D341Med (cell line): ENCODE measurements around the gene DMTF1.
"Not testable (repeated sequence)": the region's sequence is repeated elsewhere in the genome, so short reads cannot be mapped to it uniquely, and the experiment has no call there.

Experiments used
- DNase-seq: peaks from one replicate; pipeline ENCODE4 v3.0.0; 2012; ENCODE audit warnings: low spot score

Gene DMTF1

GRCh38 chr7:87152112-87152896, at the start of gene DMTF1:
DMTF1 (plus strand) TSS chr7:87152453; CDS start chr7:87164942, 12,489 bp downstream.
- DNase-seq: peak; percentile 98

- no peak for DNase-seq
Measured at GRCh38 chr7:87105401-87105800, 46.9 kb upstream of the DMTF1 start.

- no peak for DNase-seq
Measured at GRCh38 chr7:87106974-87107612, 45.2 kb upstream of the DMTF1 start.

GRCh38 chr7:87107949-87108776, 44.1 kb upstream of the DMTF1 start:
- DNase-seq: no peak

GRCh38 chr7:87110778-87111177, 41.5 kb upstream of the DMTF1 start:
- DNase-seq: no peak

GRCh38 chr7:87111877-87112276, 40.4 kb upstream of the DMTF1 start:
- DNase-seq: no peak

GRCh38 chr7:87113077-87113476, 39.2 kb upstream of the DMTF1 start:
- no peak for DNase-seq

- not testable (repeated sequence) for DNase-seq
Measured at GRCh38 chr7:87113904-87114303, 38.3 kb upstream of the DMTF1 start.

GRCh38 chr7:87115772-87116171, 36.5 kb upstream of the DMTF1 start:
- not testable (repeated sequence) for DNase-seq

- DNase-seq: no peak
Measured at GRCh38 chr7:87116315-87116714, 35.9 kb upstream of the DMTF1 start.

GRCh38 chr7:87119581-87119980, 32.7 kb upstream of the DMTF1 start:
- no peak for DNase-seq

GRCh38 chr7:87123105-87123504, 29.1 kb upstream of the DMTF1 start:
- no peak for DNase-seq

GRCh38 chr7:87127019-87127418, 25.2 kb upstream of the DMTF1 start:
- no peak for DNase-seq

- DNase-seq: no peak
Measured at GRCh38 chr7:87128861-87129267, 23.4 kb upstream of the DMTF1 start.

- DNase-seq: no peak
Measured at GRCh38 chr7:87129332-87129731, 22.9 kb upstream of the DMTF1 start.

- DNase-seq: no peak
Measured at GRCh38 chr7:87129848-87130247, 22.4 kb upstream of the DMTF1 start.

GRCh38 chr7:87131771-87132170, 20.5 kb upstream of the DMTF1 start:
- no peak for DNase-seq

- no peak for DNase-seq
Measured at GRCh38 chr7:87137271-87137670, 15.0 kb upstream of the DMTF1 start.

- DNase-seq: no peak
Measured at GRCh38 chr7:87139514-87139913, 12.7 kb upstream of the DMTF1 start.

GRCh38 chr7:87140271-87140748, 11.9 kb upstream of the DMTF1 start:
- no peak for DNase-seq

- no peak for DNase-seq
Measured at GRCh38 chr7:87144173-87144657, 8.0 kb upstream of the DMTF1 start.

- no peak for DNase-seq
Measured at GRCh38 chr7:87146740-87147386, 5.4 kb upstream of the DMTF1 start.
